Endothelial cell of umbilical vein (primary cell): ENCODE results near the gene ILKAP.

Experiments used
- CTCF ChIP-seq, 2 donors: IDR thresholded peaks; 1 replicate in 1 of 2; 2 replicates in 1 of 2; pipeline ENCODE4 v1.5.1; 2011; ENCODE audit warnings: low read length in 2 of 2, mild to moderate bottlenecking in 2 of 2, moderate library complexity in 2 of 2, control low read depth in 1 of 2, inconsistent platforms in 1 of 2, low read depth in 1 of 2; ENCODE audit not compliant: insufficient read depth in 1 of 2; ENCODE audit errors: extremely low read depth in 1 of 2
- EZH2 ChIP-seq: IDR thresholded peaks from 2 replicates; pipeline ENCODE4 v1.6.1; 2012; ENCODE audit warnings: borderline replicate concordance, low read depth, mild to moderate bottlenecking, moderate library complexity, low read length, inconsistent platforms; ENCODE audit not compliant: severe bottlenecking
- MAX ChIP-seq: IDR thresholded peaks from 2 replicates; pipeline ENCODE4 v1.6.1; 2011; ENCODE audit not compliant: insufficient read depth, insufficient read length
- POLR2A ChIP-seq: IDR thresholded peaks from 2 replicates; pipeline ENCODE4 v1.6.1; 2012; ENCODE audit warnings: low read depth, mild to moderate bottlenecking, control low read depth, low read length
- POLR2AphosphoS5 ChIP-seq: IDR thresholded peaks from 2 replicates; pipeline ENCODE4 v1.6.1; 2012; ENCODE audit warnings: low read depth, mild to moderate bottlenecking, control low read depth, low read length, moderate library complexity; ENCODE audit not compliant: insufficient read depth

- TF ChIP-seq CTCF (IDR thresholded peaks at IDR 0.05; ENCODE audit: extremely low read depth in 1 of 2, insufficient read depth in 1 of 2, low read depth in 1 of 2, low read length in 2 of 2) = no peak
- TF ChIP-seq POLR2A = no peak
- no peak for TF ChIP-seq POLR2AphosphoS5
- no peak for TF ChIP-seq MAX
- TF ChIP-seq EZH2 = no peak
These were observed 15.6 kb downstream of the ILKAP start for GRCh38 chr2:238187618-238188548.
